IPS-18a (cell line): ENCODE results near the gene NPAS2.

ENCODE experiments used
- H3K27ac ChIP-seq: one replicate; pipeline ENCODE4 v1.5.1; 2013; ENCODE audit warnings: low read length
- H3K27me3 ChIP-seq: one replicate; pipeline ENCODE4 v1.6.1; 2013; ENCODE audit warnings: mild to moderate bottlenecking, low read length; ENCODE audit not compliant: control insufficient read depth, insufficient read depth
- H3K36me3 ChIP-seq: one replicate; pipeline ENCODE4 v1.6.1; 2013; ENCODE audit warnings: low read depth, low read length; ENCODE audit not compliant: control insufficient read depth
- H3K4me1 ChIP-seq: one replicate; pipeline ENCODE4 v1.6.1; 2013; ENCODE audit warnings: low read depth, low read length; ENCODE audit not compliant: control insufficient read depth
- H3K4me3 ChIP-seq: one replicate; pipeline ENCODE4 v1.5.1; 2013; ENCODE audit warnings: low read length
- H3K9ac ChIP-seq: one replicate; pipeline ENCODE4 v1.6.1; 2013; ENCODE audit warnings: mild to moderate bottlenecking, low read length, moderate library complexity
- H3K9me3 ChIP-seq: one replicate; pipeline ENCODE4 v1.6.1; 2013; ENCODE audit warnings: low read depth, low read length; ENCODE audit not compliant: control insufficient read depth

The NPAS2 gene

GRCh38 chr2:100957996-100958653 lies 138.2 kb downstream of the NPAS2 start:
- H3K27me3 ChIP-seq = no peaks in the 10 kb centered on the region
- no peak overlapping the region for H3K4me3 ChIP-seq
- H3K9me3 ChIP-seq = no peaks in the 10 kb centered on the region
- H3K36me3 ChIP-seq = no peaks in the 10 kb centered on the region
- H3K4me1 ChIP-seq = no peaks in the 10 kb centered on the region
- no peak overlapping the region for H3K9ac ChIP-seq
- H3K27ac ChIP-seq = no peak overlapping the region

- H3K9ac ChIP-seq = no peak overlapping the region
- no peak overlapping the region for H3K27ac ChIP-seq
- H3K9me3 ChIP-seq = no peaks in the 10 kb centered on the region
- no peaks in the 10 kb centered on the region for H3K27me3 ChIP-seq
- no peaks in the 10 kb centered on the region for H3K36me3 ChIP-seq
- no peaks in the 10 kb centered on the region for H3K4me1 ChIP-seq
- no peak overlapping the region for H3K4me3 ChIP-seq
Observed at GRCh38 chr2:100959225-100959880, 139.4 kb downstream of the NPAS2 start.

GRCh38 chr2:100960688-100961087 lies 140.7 kb downstream of the NPAS2 start:
- Histone ChIP-seq H3K27me3 (no peaks in the 10 kb centered on the region), H3K9ac (no peak overlapping the region), H3K4me3 (no peak overlapping the region), H3K9me3 (no peaks in the 10 kb centered on the region), H3K4me1 (no peaks in the 10 kb centered on the region), H3K27ac (no peak overlapping the region), H3K36me3 (no peaks in the 10 kb centered on the region)

- Histone ChIP-seq H3K27ac (no peak overlapping the region), H3K9me3 (no peaks in the 10 kb centered on the region), H3K27me3 (no peaks in the 10 kb centered on the region), H3K4me1 (no peaks in the 10 kb centered on the region), H3K4me3 (no peak overlapping the region), H3K9ac (no peak overlapping the region), H3K36me3 (no peaks in the 10 kb centered on the region)
Observed at GRCh38 chr2:100962366-100963025, 142.6 kb downstream of the NPAS2 start.

GRCh38 chr2:100963026-100963375 lies 143.1 kb downstream of the NPAS2 start:
- no peak overlapping the region for H3K9ac ChIP-seq
- H3K9me3 ChIP-seq = no peaks in the 10 kb centered on the region
- H3K27ac ChIP-seq = no peak overlapping the region
- no peaks in the 10 kb centered on the region for H3K36me3 ChIP-seq
- no peak overlapping the region for H3K4me3 ChIP-seq
- H3K4me1 ChIP-seq = no peaks in the 10 kb centered on the region
- H3K27me3 ChIP-seq = no peaks in the 10 kb centered on the region

- H3K9ac ChIP-seq = no peak overlapping the region
- H3K4me1 ChIP-seq = no peaks in the 10 kb centered on the region
- no peak overlapping the region for H3K27ac ChIP-seq
- H3K27me3 ChIP-seq = no peaks in the 10 kb centered on the region
- no peaks in the 10 kb centered on the region for H3K36me3 ChIP-seq
- no peaks in the 10 kb centered on the region for H3K9me3 ChIP-seq
- no peak overlapping the region for H3K4me3 ChIP-seq
Observed at GRCh38 chr2:100964222-100964621, 144.3 kb downstream of the NPAS2 start.

- H3K36me3 ChIP-seq = no peaks in the 10 kb centered on the region
- H3K4me1 ChIP-seq = no peaks in the 10 kb centered on the region
- H3K4me3 ChIP-seq = no peak overlapping the region
- no peak overlapping the region for H3K27ac ChIP-seq
- H3K27me3 ChIP-seq = no peaks in the 10 kb centered on the region
- no peak overlapping the region for H3K9ac ChIP-seq
- H3K9me3 ChIP-seq = no peaks in the 10 kb centered on the region
Observed at GRCh38 chr2:100964681-100965169, 144.8 kb downstream of the NPAS2 start.

- Histone ChIP-seq H3K27ac (no peak overlapping the region), H3K36me3 (no peaks in the 10 kb centered on the region), H3K27me3 (no peaks in the 10 kb centered on the region), H3K4me1 (no peaks in the 10 kb centered on the region), H3K9ac (no peak overlapping the region), H3K9me3 (no peaks in the 10 kb centered on the region), H3K4me3 (no peak overlapping the region)
Observed at GRCh38 chr2:100965596-100965995, 145.7 kb downstream of the NPAS2 start.

- Histone ChIP-seq H3K4me1 (no peaks in the 10 kb centered on the region), H3K27ac (no peak overlapping the region), H3K36me3 (no peaks in the 10 kb centered on the region), H3K9ac (no peak overlapping the region), H3K27me3 (no peaks in the 10 kb centered on the region), H3K9me3 (no peaks in the 10 kb centered on the region), H3K4me3 (no peak overlapping the region)
Observed at GRCh38 chr2:100967716-100968115, 147.8 kb downstream of the NPAS2 start.

GRCh38 chr2:100968146-100969145 lies 148.5 kb downstream of the NPAS2 start:
- Histone ChIP-seq H3K4me1 (no peaks in the 10 kb centered on the region), H3K9me3 (no peaks in the 10 kb centered on the region), H3K36me3 (no peaks in the 10 kb centered on the region), H3K27me3 (no peaks in the 10 kb centered on the region), H3K4me3 (no peak overlapping the region), H3K9ac (no peak overlapping the region), H3K27ac (no peak overlapping the region)

- H3K4me3 ChIP-seq = no peak overlapping the region
- H3K36me3 ChIP-seq = no peaks in the 10 kb centered on the region
- no peaks in the 10 kb centered on the region for H3K27me3 ChIP-seq
Observed at GRCh38 chr2:100969998-100970397, 150.1 kb downstream of the NPAS2 start.

More at GRCh38 chr2:100969998-100970397, 150.1 kb downstream of the NPAS2 start:
- Histone ChIP-seq H3K9ac (no peak overlapping the region), H3K9me3 (no peaks in the 10 kb centered on the region), H3K27ac (no peak overlapping the region), H3K4me1 (no peaks in the 10 kb centered on the region)
